ENCODE results near the gene NPSR1.

The NPSR1 gene

DNA sequence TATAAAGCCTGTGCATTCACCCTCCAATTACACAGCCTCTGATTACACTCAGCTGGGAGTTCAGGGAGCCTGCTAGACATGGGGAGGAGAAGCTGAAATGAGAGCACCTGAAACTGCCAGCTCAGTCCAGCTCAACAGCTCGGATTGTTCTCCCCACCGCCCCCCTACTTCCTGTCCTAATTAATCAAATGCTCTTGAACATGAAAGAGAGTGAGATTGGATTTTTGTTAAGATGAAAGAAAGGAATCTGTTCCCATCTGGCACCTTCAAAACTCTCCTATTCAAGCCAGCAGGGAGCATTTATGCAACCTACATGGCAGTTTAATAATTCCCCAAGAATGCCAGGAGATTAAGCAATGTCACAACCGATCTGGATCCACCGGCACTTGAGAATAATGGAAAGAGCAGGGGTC lies 98.0 kb downstream of the NPSR1 start:
- TF ChIP-seq, protein P1, sequence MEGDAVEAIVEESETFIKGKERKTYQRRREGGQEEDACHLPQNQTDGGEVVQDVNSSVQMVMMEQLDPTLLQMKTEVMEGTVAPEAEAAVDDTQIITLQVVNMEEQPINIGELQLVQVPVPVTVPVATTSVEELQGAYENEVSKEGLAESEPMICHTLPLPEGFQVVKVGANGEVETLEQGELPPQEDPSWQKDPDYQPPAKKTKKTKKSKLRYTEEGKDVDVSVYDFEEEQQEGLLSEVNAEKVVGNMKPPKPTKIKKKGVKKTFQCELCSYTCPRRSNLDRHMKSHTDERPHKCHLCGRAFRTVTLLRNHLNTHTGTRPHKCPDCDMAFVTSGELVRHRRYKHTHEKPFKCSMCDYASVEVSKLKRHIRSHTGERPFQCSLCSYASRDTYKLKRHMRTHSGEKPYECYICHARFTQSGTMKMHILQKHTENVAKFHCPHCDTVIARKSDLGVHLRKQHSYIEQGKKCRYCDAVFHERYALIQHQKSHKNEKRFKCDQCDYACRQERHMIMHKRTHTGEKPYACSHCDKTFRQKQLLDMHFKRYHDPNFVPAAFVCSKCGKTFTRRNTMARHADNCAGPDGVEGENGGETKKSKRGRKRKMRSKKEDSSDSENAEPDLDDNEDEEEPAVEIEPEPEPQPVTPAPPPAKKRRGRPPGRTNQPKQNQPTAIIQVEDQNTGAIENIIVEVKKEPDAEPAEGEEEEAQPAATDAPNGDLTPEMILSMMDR (conservative IDR thresholded peaks at IDR 0.05; ENCODE audit: low read depth, low read length) = no peak
- DNase-seq (ENCODE audit: low read depth) = peak; percentile 2
- H3K4me3 ChIP-seq (ENCODE audit: low read depth, low read length) = no peak overlapping the region

DNA sequence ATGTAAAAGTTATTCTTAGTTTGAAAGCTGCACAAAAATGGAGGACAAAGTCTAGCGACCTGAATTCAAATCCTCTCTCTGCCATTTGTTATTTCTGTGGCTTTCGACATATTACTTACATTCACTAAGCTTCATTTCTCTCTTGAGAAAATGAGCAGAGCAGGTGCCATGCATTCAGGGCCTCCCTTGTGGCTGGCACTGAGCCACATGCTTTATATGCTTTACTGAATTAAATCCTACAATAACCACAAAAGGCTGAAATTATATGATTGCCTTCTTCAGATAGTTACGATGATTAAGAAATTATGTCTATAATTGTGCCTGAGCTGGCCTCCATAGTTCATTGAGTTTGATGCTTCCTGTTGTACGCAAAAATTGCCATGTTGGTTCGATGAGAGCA lies 98.7 kb downstream of the NPSR1 start:
- TF ChIP-seq, protein P1 (conservative IDR thresholded peaks at IDR 0.05; ENCODE audit: low read depth, low read length) = no peak
- H3K4me3 ChIP-seq (ENCODE audit: low read depth, low read length) = no peak overlapping the region
- DNase-seq (ENCODE audit: low read depth) = no peak

DNA sequence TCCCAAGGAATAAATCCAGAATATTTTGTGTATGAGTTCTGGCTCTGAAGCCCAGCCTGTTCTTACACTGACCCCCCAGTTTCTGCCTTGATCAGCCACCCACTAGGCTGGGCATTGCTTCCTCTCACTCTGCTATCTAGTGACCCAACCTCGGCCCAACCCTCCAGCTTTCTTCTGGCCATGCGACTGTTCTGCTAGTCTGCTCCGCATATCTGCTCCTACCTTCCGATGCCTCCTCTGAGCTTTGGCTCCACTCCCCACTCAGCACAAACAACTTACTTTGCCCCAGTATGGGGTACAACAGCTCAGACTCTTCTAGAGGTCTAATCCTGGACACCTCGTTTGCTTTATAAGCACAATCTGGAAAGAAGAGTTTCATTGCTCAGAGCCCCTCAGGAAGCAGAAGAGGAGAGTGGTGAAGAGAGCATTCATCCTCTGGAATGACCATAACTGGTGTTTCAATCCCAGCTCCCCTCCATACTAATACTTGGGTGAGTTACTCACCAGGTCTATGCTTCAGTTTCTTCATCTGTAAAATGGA lies 99.6 kb downstream of the NPSR1 start:
- no peak overlapping the region for H3K4me3 ChIP-seq (ENCODE audit: low read depth, low read length)
- TF ChIP-seq, protein P1 (conservative IDR thresholded peaks at IDR 0.05; ENCODE audit: low read depth, low read length) = no peak
- DNase-seq (ENCODE audit: low read depth) = no peak

DNA sequence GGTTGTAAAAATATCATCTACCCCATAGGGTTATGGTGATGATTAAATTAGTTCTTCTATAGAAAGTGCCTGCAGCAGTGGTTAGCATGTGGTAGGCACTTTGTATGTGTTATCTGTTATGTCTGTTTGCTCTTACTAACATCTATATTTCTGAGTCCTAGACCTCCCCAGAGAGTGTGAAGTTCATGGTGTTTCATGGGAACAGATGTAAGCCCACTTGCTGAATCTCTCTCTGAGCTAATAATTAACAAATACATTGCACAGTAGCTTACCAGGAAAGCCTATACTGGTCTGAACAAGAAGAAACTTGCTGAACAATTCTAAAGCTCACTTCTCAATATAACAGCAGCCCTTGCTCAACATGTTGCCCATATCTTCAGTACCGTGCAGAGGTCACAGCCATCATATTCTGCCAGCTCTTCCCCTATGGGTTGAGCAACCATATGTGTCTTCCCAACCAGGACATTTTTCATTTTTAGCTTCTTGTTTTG lies 100.1 kb downstream of the NPSR1 start:
- H3K4me3 ChIP-seq (ENCODE audit: low read depth, low read length) = no peak overlapping the region
- DNase-seq (ENCODE audit: low read depth) = no peak
- TF ChIP-seq, protein P1 (conservative IDR thresholded peaks at IDR 0.05; ENCODE audit: low read depth, low read length) = no peak

DNA sequence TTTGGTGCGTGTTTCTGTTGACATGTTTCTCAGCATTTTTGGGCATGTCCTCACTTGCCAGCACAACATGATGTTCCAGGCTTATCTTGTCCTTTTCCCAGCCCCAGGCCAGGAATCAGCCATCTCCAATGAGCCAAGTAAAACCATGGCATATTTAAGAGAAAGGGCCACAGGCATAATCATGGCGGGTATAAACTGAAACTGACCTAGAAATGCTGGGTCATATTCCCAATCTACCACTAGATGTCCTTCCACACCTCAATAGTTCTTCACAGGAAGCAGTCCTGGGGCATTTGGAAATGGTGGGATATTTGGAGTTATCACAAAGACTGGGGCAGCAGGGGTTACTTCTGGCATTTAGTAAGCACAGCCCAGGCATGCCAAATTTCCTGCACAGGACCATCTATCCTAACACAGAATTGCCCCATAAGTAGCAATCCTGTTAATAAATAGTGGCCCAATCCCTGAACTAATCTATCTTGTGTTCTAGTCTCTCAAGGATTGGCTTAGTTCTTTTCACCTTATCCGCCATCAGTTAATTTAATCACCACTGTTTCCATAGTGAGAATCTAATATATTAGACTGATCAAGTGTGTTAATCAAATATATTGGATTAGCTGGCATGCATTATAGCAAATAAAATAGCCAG lies 101.6 kb downstream of the NPSR1 start:
- H3K4me3 ChIP-seq (ENCODE audit: low read depth, low read length) = no peak overlapping the region
- TF ChIP-seq, protein P1 (conservative IDR thresholded peaks at IDR 0.05; ENCODE audit: low read depth, low read length) = peak; percentile 79
- peak; percentile 75 for DNase-seq (ENCODE audit: low read depth)

DNA sequence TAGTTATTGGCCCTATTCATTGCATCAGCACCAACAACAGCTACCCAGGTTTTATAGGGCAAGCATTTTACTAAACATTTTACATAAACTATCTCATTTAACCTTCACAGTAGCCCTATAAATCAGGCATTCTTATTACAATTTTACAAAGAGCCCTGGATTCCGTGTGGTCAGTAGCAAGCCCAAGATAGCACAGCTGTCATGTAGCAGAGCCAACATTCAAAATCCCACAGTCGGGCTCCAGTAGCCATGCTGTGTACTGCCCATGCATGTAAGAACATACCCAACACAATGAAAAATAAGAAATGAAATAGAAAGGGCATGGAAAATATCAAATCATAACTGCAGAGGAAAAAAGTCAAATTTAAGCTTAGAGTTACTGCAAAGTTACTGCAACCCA lies 102.3 kb downstream of the NPSR1 start:
- H3K4me3 ChIP-seq (ENCODE audit: low read depth, low read length) = no peak overlapping the region
- TF ChIP-seq, protein P1 (conservative IDR thresholded peaks at IDR 0.05; ENCODE audit: low read depth, low read length) = no peak
- no peak for DNase-seq (ENCODE audit: low read depth)

DNA sequence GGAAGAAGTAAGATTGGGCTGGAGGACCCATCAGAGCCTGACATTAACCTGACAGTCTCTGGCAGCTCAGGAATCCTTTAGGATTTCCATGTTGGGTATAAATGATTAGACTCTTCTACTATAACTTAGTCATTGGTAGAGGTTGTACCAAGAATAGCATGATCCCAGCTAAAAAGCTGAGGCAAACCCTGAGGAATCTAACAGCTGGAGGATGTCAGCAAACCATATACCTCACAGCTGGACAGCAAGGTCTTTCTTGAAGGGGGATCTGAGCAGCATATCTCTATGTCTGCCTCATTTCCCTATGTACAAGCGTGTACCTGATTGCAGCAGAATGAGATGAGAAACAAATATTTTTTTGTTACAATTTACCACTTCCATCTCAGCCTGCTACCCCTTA lies 103.2 kb downstream of the NPSR1 start:
- TF ChIP-seq, protein P1 (conservative IDR thresholded peaks at IDR 0.05; ENCODE audit: low read depth, low read length) = no peak
- H3K4me3 ChIP-seq (ENCODE audit: low read depth, low read length) = no peak overlapping the region
- peak; percentile 9 for DNase-seq (ENCODE audit: low read depth)

Data from choroid plexus epithelial cell (primary cell).